ENCODE results near the gene SH3TC1. TPM values are rescaled to one million over a fixed set of nuclear protein-coding genes. Genes with fewer than 3 reads are reported as not detected.

Gene SH3TC1
- total RNA-seq, 1 donor from 2014 or later = 0.70 TPM

DNA sequence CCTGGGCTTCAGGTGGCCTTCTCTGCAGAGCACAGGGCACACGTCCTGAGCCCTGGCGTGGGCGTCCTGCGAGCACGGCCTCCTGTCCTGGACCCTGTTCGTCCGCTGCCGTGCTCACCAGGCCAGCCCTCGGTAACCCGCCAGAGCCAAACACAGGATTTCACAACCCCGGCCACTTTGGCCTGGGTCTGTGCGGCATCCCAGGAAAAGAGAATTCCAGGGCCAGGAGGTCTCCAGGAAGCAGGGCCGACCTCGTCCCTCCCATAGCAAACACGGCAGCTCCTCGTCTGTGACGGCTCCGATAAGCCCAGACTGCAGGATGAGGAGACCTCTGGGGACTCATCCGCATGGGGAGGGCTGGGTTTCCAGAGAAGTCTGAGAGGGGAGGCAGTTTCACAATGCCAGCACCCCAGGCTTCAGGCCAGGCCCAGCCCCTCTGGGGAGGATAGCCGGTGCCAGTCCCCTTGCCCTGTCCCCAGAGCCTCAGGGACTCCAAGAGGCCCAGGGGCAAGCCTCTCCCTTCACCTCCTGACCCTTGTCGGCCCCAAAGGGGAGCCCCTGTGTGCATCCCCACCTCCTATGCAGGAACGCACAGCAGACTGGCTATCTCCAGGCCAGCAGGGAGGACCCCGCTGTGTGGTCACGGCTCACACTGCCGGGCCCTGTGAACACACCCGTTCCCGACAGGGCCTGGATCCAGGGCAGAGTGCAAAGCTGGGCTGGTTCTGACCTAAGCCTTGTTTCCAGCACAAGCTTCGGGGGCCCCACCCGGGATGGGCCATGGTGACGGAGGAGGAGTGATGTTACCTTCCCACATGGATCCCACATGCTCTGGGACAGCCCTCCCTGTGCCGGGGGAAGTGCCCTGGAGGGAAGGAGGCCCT, 48.2 kb downstream of the SH3TC1 start:
- Mint-ChIP-seq H3K9me3 (ENCODE audit: unreplicated experiment) (no peaks in the 10 kb centered on the region), H3K27me3 (ENCODE audit: unreplicated experiment) (peaks cover 7% of the 10 kb centered on the region), H3K27ac (ENCODE audit: unreplicated experiment) (no peak overlapping the region), H3K4me1 (ENCODE audit: unreplicated experiment) (peaks cover 12% of the 10 kb centered on the region), H3K36me3 (ENCODE audit: unreplicated experiment) (no peaks in the 10 kb centered on the region), H3K4me3 (ENCODE audit: unreplicated experiment) (no peak overlapping the region)
- DNase-seq (ENCODE audit: extremely low spot score, unreplicated experiment) = no peak
- TF ChIP-seq, protein P1, sequence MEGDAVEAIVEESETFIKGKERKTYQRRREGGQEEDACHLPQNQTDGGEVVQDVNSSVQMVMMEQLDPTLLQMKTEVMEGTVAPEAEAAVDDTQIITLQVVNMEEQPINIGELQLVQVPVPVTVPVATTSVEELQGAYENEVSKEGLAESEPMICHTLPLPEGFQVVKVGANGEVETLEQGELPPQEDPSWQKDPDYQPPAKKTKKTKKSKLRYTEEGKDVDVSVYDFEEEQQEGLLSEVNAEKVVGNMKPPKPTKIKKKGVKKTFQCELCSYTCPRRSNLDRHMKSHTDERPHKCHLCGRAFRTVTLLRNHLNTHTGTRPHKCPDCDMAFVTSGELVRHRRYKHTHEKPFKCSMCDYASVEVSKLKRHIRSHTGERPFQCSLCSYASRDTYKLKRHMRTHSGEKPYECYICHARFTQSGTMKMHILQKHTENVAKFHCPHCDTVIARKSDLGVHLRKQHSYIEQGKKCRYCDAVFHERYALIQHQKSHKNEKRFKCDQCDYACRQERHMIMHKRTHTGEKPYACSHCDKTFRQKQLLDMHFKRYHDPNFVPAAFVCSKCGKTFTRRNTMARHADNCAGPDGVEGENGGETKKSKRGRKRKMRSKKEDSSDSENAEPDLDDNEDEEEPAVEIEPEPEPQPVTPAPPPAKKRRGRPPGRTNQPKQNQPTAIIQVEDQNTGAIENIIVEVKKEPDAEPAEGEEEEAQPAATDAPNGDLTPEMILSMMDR (IDR thresholded peaks at IDR 0.05) = no peak

DNA sequence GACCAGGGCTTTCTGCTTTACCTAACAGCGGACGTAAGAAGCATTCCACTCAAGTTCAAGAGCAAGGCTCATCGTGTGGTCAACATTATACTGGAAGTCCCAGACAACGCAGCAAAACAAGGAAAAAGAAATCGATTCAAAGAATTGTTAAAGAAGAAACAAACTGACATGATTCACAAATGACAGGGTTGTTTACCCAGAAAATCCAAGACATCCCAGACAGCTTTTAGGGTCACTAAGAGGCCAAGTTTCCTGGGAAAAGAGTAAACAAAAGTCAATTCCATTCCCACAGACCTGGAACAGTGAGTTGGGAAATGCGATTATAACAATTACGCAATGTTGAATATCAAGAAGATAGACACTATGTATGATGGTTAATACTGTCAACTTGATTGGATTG, 49.0 kb downstream of the SH3TC1 start:
- TF ChIP-seq, protein P1 (IDR thresholded peaks at IDR 0.05) = no peak
- peaks cover 6% of the 10 kb centered on the region for H3K4me1 Mint-ChIP-seq (ENCODE audit: unreplicated experiment)
- peaks cover 7% of the 10 kb centered on the region for H3K27me3 Mint-ChIP-seq (ENCODE audit: unreplicated experiment)
- no peaks in the 10 kb centered on the region for H3K36me3 Mint-ChIP-seq (ENCODE audit: unreplicated experiment)
- no peak overlapping the region for H3K4me3 Mint-ChIP-seq (ENCODE audit: unreplicated experiment)
- H3K9me3 Mint-ChIP-seq (ENCODE audit: unreplicated experiment) = no peaks in the 10 kb centered on the region
- DNase-seq (ENCODE audit: extremely low spot score, unreplicated experiment) = no peak
- H3K27ac Mint-ChIP-seq (ENCODE audit: unreplicated experiment) = no peak overlapping the region

DNA sequence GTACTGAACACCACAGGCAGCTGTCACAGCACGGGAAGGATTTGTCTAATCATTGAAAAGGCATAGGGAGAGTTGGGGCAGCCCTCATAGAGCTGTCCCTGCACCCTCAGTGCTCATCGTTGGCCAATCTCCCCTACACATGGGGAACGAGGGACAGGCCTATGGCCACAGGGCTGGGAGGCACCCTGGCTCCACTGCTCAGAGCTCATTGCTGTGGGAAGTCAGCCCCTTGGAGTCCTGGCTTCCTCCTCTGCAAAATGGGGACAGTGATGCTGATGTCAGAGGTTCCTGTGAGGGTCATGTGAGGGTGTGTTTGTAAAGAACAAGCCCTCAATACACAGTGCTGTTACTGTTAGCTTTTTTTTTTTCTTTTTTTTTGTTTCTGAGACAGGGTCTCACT, 51.1 kb downstream of the SH3TC1 start:
- peaks cover 2% of the 10 kb centered on the region for H3K4me1 Mint-ChIP-seq (ENCODE audit: unreplicated experiment)

DNA sequence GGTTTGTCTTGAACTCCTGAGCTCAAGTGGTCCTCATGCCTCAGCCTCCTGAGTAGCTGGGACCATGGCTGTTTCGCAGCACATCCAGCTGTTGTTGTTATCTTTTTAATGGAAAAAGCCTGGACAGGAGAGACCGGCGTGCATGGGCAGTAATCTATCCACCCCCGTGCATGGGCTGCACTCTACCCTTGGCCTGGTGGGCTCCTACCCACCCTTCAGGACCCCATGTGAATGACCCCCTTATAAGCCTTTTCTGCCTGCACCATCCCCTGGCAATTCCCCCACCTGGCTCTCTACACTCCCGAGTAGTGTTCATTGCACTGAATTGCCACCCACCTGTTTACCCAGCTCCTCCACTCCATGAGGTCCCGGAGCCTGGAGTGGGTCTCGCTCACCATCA, 51.5 kb downstream of the SH3TC1 start:
- Mint-ChIP-seq H3K36me3 (ENCODE audit: unreplicated experiment) (no peaks in the 10 kb centered on the region), H3K4me3 (ENCODE audit: unreplicated experiment) (no peak overlapping the region), H3K27ac (ENCODE audit: unreplicated experiment) (no peak overlapping the region), H3K4me1 (ENCODE audit: unreplicated experiment) (peaks cover 2% of the 10 kb centered on the region), H3K27me3 (ENCODE audit: unreplicated experiment) (peaks cover 7% of the 10 kb centered on the region), H3K9me3 (ENCODE audit: unreplicated experiment) (no peaks in the 10 kb centered on the region)
- TF ChIP-seq, protein P1 (IDR thresholded peaks at IDR 0.05) = no peak
- no peak for DNase-seq (ENCODE audit: extremely low spot score, unreplicated experiment)

More for the DNA sequence above, 51.1 kb downstream of the SH3TC1 start:
- DNase-seq (ENCODE audit: extremely low spot score, unreplicated experiment) = no peak
- no peaks in the 10 kb centered on the region for H3K36me3 Mint-ChIP-seq (ENCODE audit: unreplicated experiment)
- peaks cover 7% of the 10 kb centered on the region for H3K27me3 Mint-ChIP-seq (ENCODE audit: unreplicated experiment)
- no peaks in the 10 kb centered on the region for H3K9me3 Mint-ChIP-seq (ENCODE audit: unreplicated experiment)
- no peak overlapping the region for H3K4me3 Mint-ChIP-seq (ENCODE audit: unreplicated experiment)
- no peak overlapping the region for H3K27ac Mint-ChIP-seq (ENCODE audit: unreplicated experiment)
- TF ChIP-seq, protein P1 (IDR thresholded peaks at IDR 0.05) = no peak

DNA sequence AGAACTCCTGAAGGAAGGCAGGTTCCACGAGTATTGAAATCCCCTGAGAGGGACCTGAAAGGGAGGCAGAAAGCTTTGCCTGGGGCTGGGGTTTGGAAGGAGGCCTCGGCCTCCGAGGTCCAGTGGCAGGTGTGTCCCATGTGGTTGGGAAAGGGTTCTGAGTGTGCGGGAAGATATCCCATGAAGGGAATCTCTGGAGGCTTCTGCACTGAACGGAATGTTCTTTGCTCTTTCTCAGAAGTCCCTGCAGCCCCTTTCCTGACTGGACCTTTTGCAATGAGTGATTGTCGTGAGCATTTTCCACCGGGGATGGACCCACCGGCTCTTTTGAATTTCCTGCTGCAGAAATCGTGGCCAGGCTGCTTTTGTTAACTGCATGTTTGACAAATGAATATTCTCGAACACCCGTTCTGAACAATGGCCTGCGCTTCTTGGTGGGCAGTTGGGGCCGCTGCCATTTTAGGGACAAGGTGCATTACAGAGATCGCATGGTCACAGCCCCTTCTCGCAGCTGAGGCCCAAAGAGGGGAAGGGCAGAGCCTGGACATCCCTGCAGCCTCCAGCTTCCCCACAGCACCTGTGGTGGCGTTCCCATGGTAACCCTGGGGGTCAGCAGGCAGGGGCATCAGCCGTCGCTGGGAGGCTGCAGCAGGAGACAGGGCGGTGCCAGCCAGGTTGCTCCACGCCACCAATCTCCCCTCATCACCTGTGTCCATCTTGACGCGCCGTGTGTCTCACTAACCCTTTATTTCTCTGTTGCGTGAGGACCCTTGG, 52.2 kb downstream of the SH3TC1 start:
- TF ChIP-seq, protein P1 (IDR thresholded peaks at IDR 0.05) = no peak
- Mint-ChIP-seq H3K9me3 (ENCODE audit: unreplicated experiment) (no peaks in the 10 kb centered on the region), H3K4me1 (ENCODE audit: unreplicated experiment) (peaks cover 8% of the 10 kb centered on the region), H3K36me3 (ENCODE audit: unreplicated experiment) (no peaks in the 10 kb centered on the region), H3K27ac (ENCODE audit: unreplicated experiment) (no peak overlapping the region), H3K4me3 (ENCODE audit: unreplicated experiment) (no peak overlapping the region), H3K27me3 (ENCODE audit: unreplicated experiment) (peaks cover 7% of the 10 kb centered on the region)
- DNase-seq (ENCODE audit: extremely low spot score, unreplicated experiment) = no peak
